ENCODE results near the gene LOXL3. TPM values are rescaled to one million over a fixed set of nuclear protein-coding genes. Genes with fewer than 3 reads are reported as not detected.
"Not testable (repeated sequence)": the region's sequence is repeated elsewhere in the genome, so short reads cannot be mapped to it uniquely, and the experiment has no call there.

The LOXL3 gene
- total RNA-seq, 1 experiment from 2014 or later = 62.0 TPM

DNA sequence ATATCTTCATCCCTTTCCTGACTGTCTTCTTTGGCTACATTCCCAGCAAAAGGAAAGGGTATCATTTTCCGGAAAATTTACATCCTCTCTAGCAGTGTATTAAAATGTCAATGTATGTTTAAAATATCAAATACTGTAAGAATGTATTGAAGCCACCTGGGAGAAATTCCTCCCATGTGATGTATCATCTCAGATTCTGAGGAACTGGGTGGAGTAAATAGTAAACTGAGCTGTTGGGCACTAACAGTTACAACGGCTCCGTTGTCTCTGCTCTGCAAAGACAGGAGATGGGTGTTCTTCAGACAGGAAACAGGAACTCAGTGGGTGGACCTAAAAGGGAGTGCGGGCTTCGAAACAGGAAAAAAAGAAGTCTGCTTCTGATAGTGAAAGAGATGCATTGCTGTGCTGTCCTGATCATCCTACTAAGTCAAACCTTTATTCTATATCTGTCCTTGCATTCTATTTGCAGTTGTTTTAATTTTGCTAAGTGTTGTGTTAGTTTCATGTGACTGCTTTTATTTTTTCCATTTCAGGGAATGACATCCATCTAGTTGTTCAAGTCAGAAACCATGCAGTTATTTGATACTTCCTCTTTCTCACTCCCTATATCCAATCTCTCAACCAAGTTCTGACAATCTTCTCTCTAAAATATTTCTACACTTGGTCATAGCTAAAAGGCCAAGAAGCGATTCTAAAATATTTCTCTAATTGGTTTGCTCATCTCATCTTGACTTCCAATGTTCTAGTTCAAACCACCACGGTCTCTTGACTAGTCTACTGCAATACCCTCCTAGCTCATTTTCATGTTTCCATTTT lies 20.2 kb upstream of the LOXL3 start:
- DNase-seq (ENCODE audit: low read depth) = peak; percentile 68

- no peak for DNase-seq (ENCODE audit: low read depth)
These were observed 18.6 kb upstream of the LOXL3 start for GRCh38 chr2:74572178-74572925.

DNA sequence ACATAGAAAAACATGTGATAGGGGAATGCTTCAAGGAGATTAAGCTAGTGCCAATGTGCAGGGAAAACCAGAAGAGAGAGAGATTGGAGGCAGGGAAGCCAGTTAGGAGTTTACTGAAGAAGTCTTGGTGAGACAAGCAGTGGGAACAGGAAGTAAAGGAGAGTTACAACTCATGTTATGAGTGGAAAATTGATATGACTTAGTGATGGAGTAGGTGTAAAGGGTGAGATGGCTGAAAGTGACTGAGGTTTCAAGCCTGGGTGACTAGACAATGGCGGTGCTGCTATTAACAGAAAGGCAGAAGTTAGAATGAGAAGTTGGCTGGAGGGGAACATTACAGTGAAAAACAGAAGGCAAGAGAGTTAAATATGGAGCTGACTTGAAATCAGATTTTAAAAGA lies 17.3 kb upstream of the LOXL3 start:
- DNase-seq (ENCODE audit: low read depth) = no peak

- no peak for DNase-seq (ENCODE audit: low read depth)
These were observed 15.9 kb upstream of the LOXL3 start for GRCh38 chr2:74569686-74570085.

DNA sequence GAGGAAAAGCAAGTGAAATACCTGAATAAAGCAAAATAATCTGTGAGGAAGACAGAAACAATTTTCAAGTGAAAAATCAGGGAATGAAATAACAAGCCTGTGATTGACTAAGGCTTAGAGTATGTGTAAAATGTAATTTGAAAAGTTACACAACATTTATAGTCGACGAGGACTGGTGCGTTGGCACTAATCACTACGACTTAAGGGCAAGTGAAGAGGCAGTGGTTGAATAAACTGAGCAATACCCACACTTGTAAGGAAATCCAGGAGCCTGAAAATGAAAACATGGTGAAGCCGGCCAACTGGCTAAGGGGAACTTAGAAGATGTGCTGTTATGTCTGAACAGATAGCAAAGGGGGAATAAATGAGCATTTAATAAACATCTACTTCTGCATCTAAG lies 14.1 kb upstream of the LOXL3 start:
- DNase-seq (ENCODE audit: low read depth) = peak; percentile 68

GRCh38 chr2:74566754-74567085 lies 13.0 kb upstream of the LOXL3 start:
- DNase-seq (ENCODE audit: low read depth) = peak; percentile 93

GRCh38 chr2:74566076-74566753 lies 12.5 kb upstream of the LOXL3 start:
- no peak for DNase-seq (ENCODE audit: low read depth)

DNA sequence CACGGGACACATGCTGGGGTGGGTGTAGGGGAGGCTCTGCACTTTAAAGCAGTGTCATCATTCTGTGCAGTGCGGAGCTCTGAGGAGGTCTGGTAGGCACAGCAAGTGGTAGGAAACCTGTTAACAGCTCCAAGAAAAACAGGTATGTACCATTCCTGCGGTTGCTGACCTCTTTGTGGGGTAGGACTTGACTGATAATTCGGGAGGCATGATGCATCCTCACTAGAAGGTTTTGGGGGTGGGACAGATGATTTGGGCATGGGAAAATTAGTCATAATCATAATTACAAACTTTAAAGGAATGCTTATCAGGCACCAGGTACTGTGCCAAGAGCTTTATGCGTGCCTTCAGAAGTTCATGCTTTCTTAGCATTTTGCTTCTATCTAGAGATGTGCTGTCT lies 10.5 kb upstream of the LOXL3 start:
- peak; percentile 96 for DNase-seq (ENCODE audit: low read depth)

GRCh38 chr2:74562126-74562775 lies 8.5 kb upstream of the LOXL3 start:
- DNase-seq (ENCODE audit: low read depth) = no peak

GRCh38 chr2:74561022-74561421 lies 7.3 kb upstream of the LOXL3 start:
- not testable (repeated sequence) for DNase-seq (ENCODE audit: low read depth)

GRCh38 chr2:74560591-74560990 lies 6.8 kb upstream of the LOXL3 start:
- peak; percentile 74 for DNase-seq (ENCODE audit: low read depth)

- no peak for DNase-seq (ENCODE audit: low read depth)
These were observed 6.2 kb upstream of the LOXL3 start for GRCh38 chr2:74559912-74560311.

DNA sequence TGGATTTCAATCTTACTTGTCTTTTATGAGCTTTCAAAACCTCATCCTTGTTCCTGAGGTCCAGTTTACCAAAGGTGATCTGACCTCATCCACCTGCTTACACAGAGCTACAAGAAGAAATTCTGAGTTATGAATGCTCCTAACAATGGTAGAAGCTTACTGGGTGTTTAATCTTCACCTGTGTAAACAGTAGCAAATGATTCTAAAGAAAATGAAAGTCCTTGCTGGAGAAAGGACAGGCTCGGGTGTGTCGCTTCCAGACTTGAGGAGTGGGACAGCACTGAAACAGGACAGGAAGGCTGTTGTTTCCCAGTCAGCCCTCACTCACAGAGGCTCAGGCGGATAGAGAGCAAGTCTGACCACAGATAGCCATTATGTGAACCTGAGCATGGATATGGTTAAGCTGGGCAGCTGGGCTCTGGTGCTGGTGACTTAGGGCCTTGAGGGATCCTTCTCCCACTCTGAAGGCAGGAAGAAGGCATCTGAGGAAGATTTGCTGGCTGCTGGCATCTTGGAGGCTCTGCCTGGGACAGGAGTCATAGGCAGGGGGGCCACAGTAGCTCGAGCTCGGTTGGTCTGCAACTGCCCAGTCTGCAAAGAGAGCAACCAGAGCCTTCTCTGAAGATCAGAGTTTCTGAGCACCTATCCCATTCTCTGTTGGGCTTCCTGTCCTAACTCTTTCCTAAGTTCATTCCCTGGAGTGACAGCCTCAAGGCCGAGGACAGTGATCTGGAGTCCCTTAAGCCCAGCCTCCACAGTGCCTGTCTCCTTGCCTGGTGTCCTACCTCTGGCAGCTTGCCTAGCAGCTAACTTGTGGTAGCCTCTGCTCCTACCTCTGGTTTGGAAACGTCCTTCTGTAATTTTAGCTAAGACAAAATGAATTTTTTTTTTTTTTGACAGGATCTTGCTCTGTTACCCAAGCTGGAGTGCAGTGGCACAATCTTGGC lies 4.8 kb upstream of the LOXL3 start:
- DNase-seq (ENCODE audit: low read depth) = no peak

DNA sequence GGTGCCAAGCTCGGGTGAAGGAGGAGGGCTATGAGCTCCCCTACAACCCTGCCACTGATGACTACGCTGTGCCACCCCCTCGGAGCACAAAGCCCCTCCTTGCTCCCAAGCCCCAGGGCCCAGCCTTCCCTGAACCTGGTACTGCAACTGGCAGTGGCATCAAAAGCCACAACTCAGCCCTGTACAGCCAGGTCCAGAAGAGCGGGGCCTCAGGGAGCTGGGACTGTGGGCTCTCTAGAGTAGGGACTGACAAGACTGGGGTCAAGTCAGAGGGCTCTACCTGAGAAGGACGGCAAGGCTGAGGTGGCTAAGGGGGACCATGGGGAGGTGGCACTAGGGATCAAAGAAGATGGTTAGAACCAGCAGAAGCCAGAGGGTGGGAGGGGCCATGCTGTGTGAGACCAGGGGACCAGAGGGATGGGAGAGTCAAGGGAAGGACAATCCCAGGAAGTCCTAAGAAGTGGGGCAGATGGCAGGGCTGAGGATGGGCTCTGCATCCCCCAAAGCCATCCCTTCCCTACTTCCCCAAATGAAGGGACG lies 3.2 kb upstream of the LOXL3 start:
- DNase-seq (ENCODE audit: low read depth) = no peak

GRCh38 chr2:74556159-74556558 lies 2.4 kb upstream of the LOXL3 start:
- no peak for DNase-seq (ENCODE audit: low read depth)

GRCh38 chr2:74555610-74556103 lies 1.9 kb upstream of the LOXL3 start:
- DNase-seq (ENCODE audit: low read depth) = no peak

DNA sequence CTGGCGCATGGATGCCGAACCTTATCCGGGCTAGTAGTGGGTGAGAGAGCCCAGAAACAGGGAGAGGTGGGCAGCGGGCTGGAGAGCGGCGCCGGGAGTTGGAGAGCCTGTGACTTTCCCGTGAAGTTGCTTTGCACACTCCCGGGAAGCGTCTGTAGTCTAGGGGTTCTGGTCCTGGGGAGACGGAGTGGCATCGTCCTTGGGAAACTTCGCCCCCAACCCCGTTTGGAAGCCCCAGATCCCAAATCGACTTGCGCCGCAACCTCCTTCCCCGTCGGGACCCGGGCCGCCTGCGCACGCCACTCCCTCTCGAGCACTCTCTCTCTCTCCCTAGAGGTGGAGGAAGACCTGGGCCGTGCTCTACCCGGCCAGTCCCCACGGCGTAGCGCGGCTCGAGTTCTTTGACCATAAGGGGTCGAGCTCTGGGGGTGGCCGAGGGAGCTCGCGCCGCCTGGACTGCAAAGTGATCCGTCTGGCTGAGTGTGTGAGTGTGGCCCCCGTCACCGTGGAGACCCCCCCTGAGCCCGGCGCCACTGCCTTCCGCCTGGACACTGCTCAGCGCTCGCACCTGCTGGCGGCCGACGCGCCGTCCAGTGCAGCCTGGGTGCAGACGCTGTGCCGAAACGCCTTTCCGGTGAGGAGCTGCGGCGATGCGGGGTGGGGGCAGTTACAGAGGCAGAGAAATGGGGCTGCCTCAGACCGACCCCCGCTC lies 1.2 kb upstream of the LOXL3 start:
- DNase-seq (ENCODE audit: low read depth) = peak; percentile 57

- peak; percentile 52 for DNase-seq (ENCODE audit: low read depth)
These were observed 579 bp downstream of the LOXL3 start for GRCh38 chr2:74552914-74553811.

Data from Daoy (cell line).